HFF-Myc (cell line): ENCODE data around the gene CT47B1.
"Not testable (repeated sequence)": the region's sequence is repeated elsewhere in the genome, so short reads cannot be mapped to it uniquely, and the experiment has no call there.

ENCODE experiments used
- DNase-seq: peaks from one replicate; pipeline ENCODE4 v3.0.0-alpha.2; 2011; ENCODE audit warnings: low read depth; ENCODE audit errors: extremely low read depth
- H3K4me3 ChIP-seq: replicated peaks from 2 replicates; pipeline ENCODE4 v1.5.1; 2011; ENCODE audit warnings: low read depth, mild to moderate bottlenecking, control low read depth, low read length
- TF ChIP-seq, protein P1 (sequence below): IDR thresholded peaks from 2 replicates; pipeline ENCODE4 v1.5.1; 2012; ENCODE audit warnings: mild to moderate bottlenecking, low read depth, low read length, control low read depth; ENCODE audit errors: missing control alignments

CT47B1 gene

DNA sequence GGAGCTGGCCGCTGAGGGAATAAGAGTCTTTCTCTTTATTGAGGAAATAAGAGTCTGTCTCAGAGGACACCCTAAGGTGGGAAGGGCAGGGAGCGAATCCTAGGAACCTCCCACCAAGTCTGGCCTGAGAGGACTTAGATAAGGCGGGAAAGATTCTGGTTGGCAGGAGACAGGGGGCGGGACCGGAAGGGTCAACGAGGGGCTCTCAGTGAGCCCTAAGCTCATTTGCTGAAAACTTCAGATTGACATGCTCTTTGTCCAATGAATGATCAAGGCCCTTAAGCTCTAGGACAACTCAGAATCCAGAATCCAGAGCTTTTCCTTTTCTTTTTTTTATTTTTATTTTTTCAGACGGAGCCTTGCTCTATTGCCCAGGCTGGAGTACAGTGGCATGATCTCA lies at the start of gene CT47B1:
Gene CT47B1 (minus strand): TSS at position 101 of the 400 bp plus-strand sequence. CDS start 196 bp downstream, outside the sequence.
- DNase-seq, H3K4me3 ChIP-seq: not testable (repeated sequence)

DNA sequence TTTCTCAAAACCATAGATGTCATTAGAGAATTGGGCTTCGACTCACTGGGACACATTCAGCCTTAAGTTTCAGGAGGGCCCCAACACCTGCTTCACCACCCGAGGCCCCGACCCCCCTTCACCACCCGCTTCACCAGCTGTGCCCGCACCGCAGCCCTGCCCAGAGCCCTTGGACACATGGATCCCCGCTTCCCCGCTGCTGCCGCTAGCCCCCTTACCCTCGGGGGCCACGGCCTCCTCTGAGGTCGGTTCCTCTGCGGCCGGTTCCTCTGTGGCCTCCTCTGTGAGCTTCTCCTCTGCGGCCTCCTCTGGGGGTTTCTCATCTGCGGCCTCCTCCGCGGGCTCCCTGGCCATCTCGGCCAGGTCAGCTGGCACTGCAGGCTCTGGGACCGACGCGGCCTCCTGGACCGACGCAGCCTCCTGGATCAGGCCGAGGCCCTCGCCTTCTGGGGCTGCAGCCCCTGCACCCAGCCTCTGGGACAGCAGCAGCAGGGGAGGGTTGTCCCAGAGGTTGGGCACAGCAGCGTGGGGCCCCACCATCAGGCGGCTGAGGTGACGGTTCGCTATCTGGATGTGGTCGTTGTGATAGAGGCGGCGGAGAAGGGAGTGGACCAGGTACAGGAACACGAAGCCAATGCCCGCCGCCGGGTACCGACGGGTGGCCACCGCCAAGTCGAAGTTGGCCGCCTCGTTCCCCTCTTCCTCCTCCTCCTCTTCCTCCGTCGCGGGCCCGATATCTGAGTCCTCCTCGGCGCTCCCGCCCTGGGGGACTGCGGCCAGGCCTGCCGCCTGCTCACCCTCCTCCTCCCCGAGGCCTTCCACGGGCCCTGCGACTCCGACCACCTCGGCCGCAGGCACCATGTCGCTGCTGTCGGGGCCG lies 748 bp downstream of the CT47B1 start:
- TF ChIP-seq, protein P1, sequence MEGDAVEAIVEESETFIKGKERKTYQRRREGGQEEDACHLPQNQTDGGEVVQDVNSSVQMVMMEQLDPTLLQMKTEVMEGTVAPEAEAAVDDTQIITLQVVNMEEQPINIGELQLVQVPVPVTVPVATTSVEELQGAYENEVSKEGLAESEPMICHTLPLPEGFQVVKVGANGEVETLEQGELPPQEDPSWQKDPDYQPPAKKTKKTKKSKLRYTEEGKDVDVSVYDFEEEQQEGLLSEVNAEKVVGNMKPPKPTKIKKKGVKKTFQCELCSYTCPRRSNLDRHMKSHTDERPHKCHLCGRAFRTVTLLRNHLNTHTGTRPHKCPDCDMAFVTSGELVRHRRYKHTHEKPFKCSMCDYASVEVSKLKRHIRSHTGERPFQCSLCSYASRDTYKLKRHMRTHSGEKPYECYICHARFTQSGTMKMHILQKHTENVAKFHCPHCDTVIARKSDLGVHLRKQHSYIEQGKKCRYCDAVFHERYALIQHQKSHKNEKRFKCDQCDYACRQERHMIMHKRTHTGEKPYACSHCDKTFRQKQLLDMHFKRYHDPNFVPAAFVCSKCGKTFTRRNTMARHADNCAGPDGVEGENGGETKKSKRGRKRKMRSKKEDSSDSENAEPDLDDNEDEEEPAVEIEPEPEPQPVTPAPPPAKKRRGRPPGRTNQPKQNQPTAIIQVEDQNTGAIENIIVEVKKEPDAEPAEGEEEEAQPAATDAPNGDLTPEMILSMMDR: no peak
- DNase-seq: no peak
- H3K4me3 ChIP-seq: no peak overlapping the region

DNA sequence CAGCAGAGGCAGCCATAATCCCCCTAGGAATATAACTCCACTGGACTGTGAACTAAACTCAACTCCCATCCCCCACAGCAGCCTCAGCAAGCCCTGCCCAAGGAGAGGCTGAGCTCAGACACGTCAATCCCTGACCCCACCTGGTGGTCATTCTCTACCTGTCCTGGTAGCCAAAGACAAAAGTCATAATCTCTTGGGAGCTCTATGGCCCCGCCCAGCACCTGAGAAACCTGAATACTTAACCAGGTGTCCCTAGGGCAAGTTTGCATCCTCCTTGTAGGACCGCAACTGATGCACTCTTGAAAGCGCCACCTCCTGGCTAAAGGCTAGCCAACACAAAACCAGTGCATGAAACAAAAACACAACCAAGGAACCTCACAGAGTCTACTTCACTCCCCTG lies 18.4 kb downstream of the CT47B1 start:
- TF ChIP-seq, protein P1: peak; percentile 11
- DNase-seq: no peak

DNA sequence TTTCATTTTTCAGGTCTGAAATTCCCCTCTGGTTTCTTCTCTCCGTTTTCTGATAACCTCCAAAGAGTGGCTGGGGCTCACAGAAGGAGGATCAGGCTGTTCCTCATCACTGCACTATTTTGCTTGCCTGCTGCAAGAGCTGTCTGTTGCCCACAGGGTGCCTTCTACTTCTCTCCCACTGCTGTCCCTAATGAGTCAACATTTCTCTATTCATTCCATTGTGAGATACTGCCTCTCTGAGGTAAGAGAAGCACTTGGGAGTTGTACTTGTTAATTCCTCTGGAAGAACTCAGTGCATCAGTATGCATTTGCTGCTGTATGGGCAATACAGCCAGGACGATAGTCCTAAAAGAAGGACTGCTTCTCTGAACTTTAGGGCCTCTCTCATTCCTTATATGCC lies 34.8 kb downstream of the CT47B1 start:
- TF ChIP-seq, protein P1: no peak
- no peak for DNase-seq
- no peak overlapping the region for H3K4me3 ChIP-seq

More for the DNA sequence above, 18.4 kb downstream of the CT47B1 start:
- H3K4me3 ChIP-seq: no peak overlapping the region

DNA sequence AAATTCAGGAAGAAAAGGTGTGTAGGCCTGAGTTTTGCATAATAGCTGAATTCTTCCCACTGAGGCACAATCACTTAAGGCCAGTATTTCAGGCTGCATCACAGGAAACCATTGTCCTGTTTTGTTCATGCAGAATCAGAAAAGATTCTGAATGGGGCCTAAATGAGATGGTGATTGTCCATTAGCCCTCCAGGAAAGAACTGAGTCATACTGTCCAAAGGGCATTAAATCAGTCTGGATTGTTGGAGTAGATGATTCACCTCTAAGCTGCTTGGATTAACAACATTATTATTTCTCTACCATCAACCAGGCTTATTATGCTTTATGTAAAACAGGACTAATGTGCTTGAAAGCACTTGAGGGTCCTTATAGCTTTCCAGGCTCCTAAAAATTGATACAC lies 36.2 kb downstream of the CT47B1 start:
- no peak for DNase-seq
- TF ChIP-seq, protein P1: no peak
- no peak overlapping the region for H3K4me3 ChIP-seq

DNA sequence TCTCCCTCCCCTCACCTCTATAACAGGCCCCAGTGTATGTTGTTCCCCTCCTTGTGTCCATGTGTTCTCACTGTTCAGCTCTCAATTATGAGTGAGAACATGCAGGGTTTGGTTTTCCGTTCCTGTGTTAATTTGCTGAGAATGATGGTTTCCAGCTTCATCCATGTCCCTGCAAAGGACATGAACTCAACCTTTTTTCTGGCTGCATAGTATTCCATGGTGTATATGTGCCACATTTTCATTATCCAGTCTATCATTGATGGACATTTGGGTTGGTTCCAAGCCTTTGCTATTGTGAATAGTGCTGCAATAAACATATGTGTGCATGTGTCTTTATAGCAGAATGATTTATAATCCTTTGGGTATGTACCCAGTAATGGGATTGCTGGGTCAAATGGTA lies 48.5 kb downstream of the CT47B1 start:
- not testable (repeated sequence) for DNase-seq, H3K4me3 ChIP-seq

DNA sequence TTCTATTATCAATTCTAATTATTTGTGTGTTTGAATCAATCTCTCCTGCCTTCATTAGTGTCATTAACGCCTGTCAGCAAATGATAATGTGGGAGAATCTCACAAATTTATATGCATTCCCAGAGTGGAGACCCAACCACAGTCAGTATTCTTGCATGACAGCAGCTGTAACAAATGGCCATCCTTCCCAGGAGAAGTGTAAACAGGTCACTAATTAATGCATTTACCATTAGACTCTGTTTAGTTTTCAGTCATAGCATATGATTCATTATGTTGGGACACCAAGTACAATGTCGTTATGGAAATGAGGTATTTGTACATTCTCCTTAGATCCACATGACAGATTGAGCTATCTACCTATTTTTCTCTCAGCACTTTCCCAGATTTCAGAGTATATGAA lies 50.5 kb downstream of the CT47B1 start:
- no peak overlapping the region for H3K4me3 ChIP-seq
- DNase-seq: no peak
- TF ChIP-seq, protein P1: no peak

DNA sequence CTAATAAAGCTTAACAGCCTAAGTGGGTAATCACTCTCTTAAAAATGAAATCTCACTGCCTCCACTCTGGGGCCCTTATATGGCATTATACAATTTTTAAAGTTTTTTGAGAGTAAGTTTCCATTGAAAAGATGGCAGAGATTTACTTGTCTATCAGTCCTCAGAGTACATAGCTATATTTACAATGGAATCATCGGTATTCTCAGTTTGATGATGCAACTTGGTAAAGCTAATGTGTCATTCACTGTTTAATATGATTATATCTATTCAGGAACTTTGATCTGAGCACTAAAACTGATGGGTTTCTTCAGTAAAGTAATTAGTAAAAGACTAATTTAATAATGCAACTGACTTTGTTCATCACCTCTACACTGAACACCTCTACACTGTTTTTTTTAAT lies 51.6 kb downstream of the CT47B1 start:
- TF ChIP-seq, protein P1: no peak
- DNase-seq: no peak
- no peak overlapping the region for H3K4me3 ChIP-seq
